HAP-1 (cell line): ENCODE data around the gene HMGN3.
"Not testable (repeated sequence)": the region's sequence is repeated elsewhere in the genome, so short reads cannot be mapped to it uniquely, and the experiment has no call there.

Experiments
- DNase-seq, 2 experiments: peaks; one replicate each; pipeline ENCODE4 v3.0.0-alpha.2; 2016 to 2020; ENCODE audit warnings: low spot score in 2 of 2
- H3K27me3 ChIP-seq: fragments of 250-450 bp; sonication (Bioruptor Pico); 2 replicates; pipeline ENCODE4 v1.5.1; 2020; ENCODE audit warnings: low read depth, mild to moderate bottlenecking, moderate library complexity
- H3K36me3 ChIP-seq: fragments of 250-450 bp; sonication (Bioruptor Pico); replicated peaks from 2 replicates; pipeline ENCODE4 v1.5.1; 2020; ENCODE audit warnings: mild to moderate bottlenecking
- H3K4me1 ChIP-seq: fragments of 250-450 bp; sonication (Bioruptor Pico); 2 replicates; pipeline ENCODE4 v1.5.1; 2020; ENCODE audit warnings: mild to moderate bottlenecking
- H3K4me3 ChIP-seq: fragments of 250-450 bp; sonication (Bioruptor Pico); 2 replicates; pipeline ENCODE4 v1.5.1; 2020; ENCODE audit warnings: mild to moderate bottlenecking, moderate library complexity
- H3K9me3 ChIP-seq: fragments of 250-450 bp; sonication (Bioruptor Pico); 2 replicates; pipeline ENCODE4 v1.5.1; 2020; ENCODE audit warnings: mild to moderate bottlenecking, moderate library complexity
- in situ Hi-C: fragments of 300-500 bp; cut with MboI; formaldehyde crosslinking; loops from 3 replicates; pipeline ENCODE4 v1.14.3; 2020; ENCODE audit warnings: low sequenced_read_pairs, inconsistent platforms, mixed read lengths

Gene HMGN3

DNA sequence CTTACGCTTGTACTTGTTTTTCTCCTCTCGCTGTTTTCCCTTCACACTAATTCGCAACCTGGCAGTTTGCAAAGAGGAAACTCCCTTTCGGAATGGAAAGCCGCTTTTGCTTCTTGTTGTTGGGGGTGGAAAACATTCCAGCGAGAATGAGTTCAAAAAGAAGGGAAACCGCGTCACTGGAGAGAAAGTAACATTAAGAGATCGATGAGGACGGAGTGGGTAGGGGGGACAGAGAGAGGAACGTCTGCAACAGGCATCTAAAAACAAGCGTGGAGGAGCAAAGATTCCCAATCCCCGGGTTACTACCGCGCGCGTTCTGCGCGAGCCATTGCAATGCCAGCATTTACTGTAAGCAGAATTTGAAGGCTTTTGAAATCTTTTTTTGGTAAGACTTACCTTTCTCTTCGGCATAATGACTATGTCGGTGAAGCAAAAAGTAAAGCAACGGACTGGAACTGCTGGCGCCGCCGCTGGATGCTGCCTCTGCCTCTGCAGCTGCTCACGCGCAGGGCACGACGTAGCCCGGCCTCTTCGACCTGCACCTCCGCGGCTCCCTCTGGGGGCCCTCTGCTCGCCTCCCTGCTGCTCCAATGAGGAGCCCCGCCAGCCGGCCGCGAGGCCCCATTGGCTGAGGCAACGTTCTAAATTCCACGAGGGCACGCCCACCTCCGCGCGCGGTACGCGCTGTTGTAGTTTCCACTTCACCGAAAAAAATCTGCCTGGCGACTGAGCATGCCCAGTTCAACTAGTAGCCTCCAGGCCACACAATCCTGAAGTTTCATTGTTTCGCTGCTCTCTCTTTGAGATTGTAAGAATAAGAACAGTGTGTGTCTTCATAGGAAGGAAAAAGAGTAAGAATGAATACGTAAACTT, at the start of gene HMGN3:
Gene HMGN3, minus strand, starts transcription at position 533 of the 873 bp plus-strand sequence.
- peaks cover 8% of the 10 kb centered on the region for H3K4me1 ChIP-seq
- DNase-seq = peak; percentile 89 to 96
- peak within 1 kb of the TSS; percentile 60 for H3K4me3 ChIP-seq
- H3K27me3 ChIP-seq = no peaks in the 10 kb centered on the region
- in situ Hi-C loops = no loop called here
- peaks cover 4% of the 10 kb centered on the region; the same call in 1 of the 2 replicates for H3K36me3 ChIP-seq
- H3K9me3 ChIP-seq = no peaks in the 10 kb centered on the region

DNA sequence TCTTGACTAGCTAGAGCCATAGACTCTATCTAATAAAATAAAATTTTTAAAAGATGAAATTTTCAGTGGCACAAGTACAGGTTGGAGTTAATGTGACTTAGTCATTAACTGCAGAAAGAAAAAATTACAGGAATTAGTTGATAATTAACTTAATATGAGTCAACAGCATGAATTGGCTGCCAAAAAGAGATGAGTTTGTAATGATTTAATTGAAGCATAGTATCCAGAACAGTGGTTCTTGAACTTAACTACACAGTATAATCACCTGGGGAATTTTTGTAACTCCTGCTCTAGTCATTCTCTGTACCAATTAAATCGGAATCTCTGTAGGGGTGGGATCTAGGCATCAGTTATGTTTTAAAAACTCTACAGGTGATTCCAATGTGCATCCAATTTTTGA, 46.3 kb upstream of the HMGN3 start:
- H3K4me3 ChIP-seq = no peak overlapping the region
- DNase-seq = no peak
- H3K4me1 ChIP-seq = no peaks in the 10 kb centered on the region
- in situ Hi-C loops = no loop called here
- no peaks in the 10 kb centered on the region for H3K36me3 ChIP-seq
- no peaks in the 10 kb centered on the region for H3K9me3 ChIP-seq
- H3K27me3 ChIP-seq = peaks cover 2% of the 10 kb centered on the region; the same call in 1 of the 2 replicates

DNA sequence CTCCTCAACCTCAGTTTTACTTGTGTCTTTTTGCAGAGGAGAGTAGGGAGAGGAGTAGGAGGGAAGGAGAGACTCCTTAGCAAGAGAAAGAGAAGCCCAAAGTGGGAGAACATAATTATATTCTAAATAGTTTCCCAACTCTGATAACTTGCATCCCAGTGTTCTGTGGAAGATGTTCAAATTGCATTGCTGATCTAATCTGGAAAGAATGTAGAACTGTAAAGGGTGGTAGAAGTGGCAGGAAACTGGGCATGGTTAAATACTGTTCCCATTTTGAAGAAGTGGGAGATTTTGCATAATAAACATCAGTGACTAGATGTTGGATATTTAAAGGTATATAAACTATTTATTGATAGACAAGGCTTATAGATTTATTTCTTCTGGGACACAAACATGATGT, 42.6 kb upstream of the HMGN3 start:
- no peak overlapping the region for H3K4me3 ChIP-seq
- in situ Hi-C loops = no loop called here
- no peaks in the 10 kb centered on the region for H3K36me3 ChIP-seq
- H3K9me3 ChIP-seq = no peaks in the 10 kb centered on the region
- no peak for DNase-seq
- peaks cover 2% of the 10 kb centered on the region for H3K27me3 ChIP-seq
- no peaks in the 10 kb centered on the region; the same call in 1 of the 2 replicates for H3K4me1 ChIP-seq

DNA sequence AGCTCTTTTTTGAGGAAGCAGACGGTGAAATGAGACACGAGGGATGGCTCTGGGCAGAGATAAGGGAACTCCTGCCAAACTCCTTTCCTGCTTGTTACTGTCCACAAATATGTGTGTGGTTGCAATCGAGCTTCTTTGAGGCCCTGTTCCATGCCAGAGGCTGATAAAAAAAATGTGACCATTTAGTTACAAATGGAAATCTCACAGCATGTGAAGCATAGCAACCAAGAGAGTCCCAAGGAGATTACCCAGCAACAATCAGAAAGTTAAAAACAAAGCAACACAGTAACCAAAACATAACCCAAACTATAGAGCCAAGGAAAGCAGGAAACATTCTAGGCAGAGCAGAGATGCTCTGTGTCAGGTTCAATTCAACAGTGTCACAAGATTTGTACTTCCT, 35.4 kb upstream of the HMGN3 start:
- Histone ChIP-seq H3K4me3 (no peak overlapping the region), H3K4me1 (no peaks in the 10 kb centered on the region), H3K36me3 (no peaks in the 10 kb centered on the region), H3K9me3 (no peaks in the 10 kb centered on the region), H3K27me3 (no peaks in the 10 kb centered on the region; the same call in 1 of the 2 replicates)
- no peak for DNase-seq
- in situ Hi-C loops = no loop called here

DNA sequence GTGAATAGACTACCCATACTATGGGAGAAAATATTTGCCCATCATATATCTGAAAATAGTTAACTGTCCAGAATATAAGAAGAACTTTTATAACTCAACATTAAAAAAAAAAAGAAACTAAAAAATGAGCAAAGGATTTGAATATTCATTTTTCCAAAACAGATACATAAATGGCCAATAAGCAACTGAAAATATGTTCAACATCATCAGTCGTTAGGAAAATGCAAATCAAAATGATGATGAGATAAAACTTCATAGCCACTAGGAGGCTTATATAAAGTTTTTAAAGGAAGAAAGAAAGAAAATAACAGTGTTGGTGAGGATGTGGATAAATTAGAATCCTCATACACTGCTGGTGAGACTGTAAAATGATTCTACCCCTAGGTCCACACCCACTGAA, 32.6 kb upstream of the HMGN3 start:
- Histone ChIP-seq H3K4me1 (no peaks in the 10 kb centered on the region), H3K9me3 (no peaks in the 10 kb centered on the region), H3K4me3 (no peak overlapping the region), H3K36me3 (no peaks in the 10 kb centered on the region), H3K27me3 (no peaks in the 10 kb centered on the region)
- no peak for DNase-seq
- in situ Hi-C loops = no loop called here

DNA sequence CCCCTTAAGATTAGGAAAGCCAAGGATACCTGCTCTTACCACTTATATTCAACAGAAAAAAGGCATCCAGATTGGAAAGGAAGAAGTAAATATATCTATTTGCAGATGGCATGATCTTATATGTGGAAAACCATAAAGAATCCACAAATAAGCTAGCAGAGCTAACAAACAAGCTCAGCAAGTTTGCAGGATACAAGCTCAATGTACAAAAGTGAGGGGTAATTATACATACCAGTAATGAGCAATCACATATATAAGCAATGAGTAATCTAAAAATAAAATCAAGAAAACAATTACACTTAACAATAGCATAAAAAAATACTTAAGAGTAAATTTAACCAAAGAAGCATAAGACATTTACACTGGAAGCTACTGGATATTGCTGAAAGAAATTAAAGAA, 31.6 kb upstream of the HMGN3 start:
- Histone ChIP-seq H3K27me3 (no peaks in the 10 kb centered on the region), H3K4me1 (no peaks in the 10 kb centered on the region), H3K36me3 (no peaks in the 10 kb centered on the region), H3K9me3 (no peaks in the 10 kb centered on the region), H3K4me3 (no peak overlapping the region)
- in situ Hi-C loops = no loop called here
- no peak for DNase-seq

DNA sequence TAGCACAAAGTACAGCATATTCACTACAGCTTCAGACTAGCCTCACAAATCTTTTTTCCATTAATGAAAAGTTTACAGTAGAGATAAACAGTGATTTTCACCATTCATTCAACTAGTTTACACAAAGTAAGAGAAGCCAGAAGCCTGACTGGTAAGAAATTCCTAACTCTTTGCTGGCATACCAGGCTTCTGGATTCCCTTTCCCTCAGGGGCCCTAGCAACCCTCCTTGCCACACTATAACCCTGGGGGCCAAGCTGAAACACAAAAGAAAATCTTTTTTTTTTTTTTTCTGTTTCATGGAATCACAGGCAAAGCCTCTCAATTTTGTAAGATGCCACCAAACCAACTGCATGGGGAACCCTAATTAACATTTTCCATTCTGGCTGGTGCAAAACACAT, 28.9 kb upstream of the HMGN3 start:
- Histone ChIP-seq H3K4me1 (no peaks in the 10 kb centered on the region), H3K4me3 (no peak overlapping the region), H3K27me3 (no peaks in the 10 kb centered on the region), H3K9me3 (no peaks in the 10 kb centered on the region), H3K36me3 (no peaks in the 10 kb centered on the region)
- DNase-seq = no peak
- in situ Hi-C loops = no loop called here

DNA sequence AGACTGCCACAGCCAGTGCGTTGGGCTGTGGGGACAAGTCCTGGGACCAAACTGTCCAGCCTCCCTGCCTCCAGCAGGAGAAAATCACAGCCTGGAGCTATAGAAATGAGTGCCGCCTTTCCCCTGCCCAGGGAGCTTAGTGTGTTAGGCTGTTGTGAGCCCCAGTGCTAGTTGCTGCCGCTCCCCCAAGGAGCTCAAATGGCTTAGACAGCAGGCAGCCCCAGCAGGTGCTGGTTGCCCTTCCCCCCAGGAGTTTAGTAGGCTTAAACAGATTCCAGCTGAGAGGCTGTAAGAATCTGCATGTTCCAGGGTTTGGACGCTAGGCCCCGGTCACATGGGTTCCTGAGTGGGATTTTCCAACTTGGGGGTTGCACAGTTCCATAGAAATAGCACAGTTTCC, 27.2 kb upstream of the HMGN3 start:
- no peak for DNase-seq
- H3K9me3 ChIP-seq = no peaks in the 10 kb centered on the region
- no peaks in the 10 kb centered on the region for H3K27me3 ChIP-seq
- H3K4me1 ChIP-seq = no peaks in the 10 kb centered on the region
- in situ Hi-C loops = no loop called here
- H3K36me3 ChIP-seq = no peaks in the 10 kb centered on the region
- H3K4me3 ChIP-seq = no peak overlapping the region

DNA sequence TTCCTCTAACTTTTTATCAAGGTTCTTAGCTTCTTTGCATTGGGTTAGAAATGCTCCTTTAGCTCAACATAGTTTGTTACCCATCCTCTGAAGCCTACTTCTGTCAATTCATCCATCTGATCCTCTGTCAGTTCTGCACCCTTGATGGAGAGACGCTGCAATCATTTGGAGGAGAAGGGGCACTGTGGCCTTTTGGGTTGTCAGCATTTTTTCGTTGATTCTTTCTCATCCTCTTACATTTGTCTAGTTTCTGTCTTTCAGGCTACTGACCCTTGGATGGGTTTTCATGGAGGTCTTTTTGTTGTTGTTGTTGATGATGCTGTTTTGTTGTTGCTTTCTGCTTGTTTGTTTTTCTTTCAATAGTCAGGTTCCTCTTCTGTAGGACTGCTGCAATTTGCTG, 26.3 kb upstream of the HMGN3 start:
- no peak for DNase-seq
- H3K4me1 ChIP-seq = no peaks in the 10 kb centered on the region
- no peaks in the 10 kb centered on the region for H3K9me3 ChIP-seq
- in situ Hi-C loops = no loop called here
- H3K4me3 ChIP-seq = no peak overlapping the region
- H3K27me3 ChIP-seq = no peaks in the 10 kb centered on the region
- no peaks in the 10 kb centered on the region for H3K36me3 ChIP-seq

DNA sequence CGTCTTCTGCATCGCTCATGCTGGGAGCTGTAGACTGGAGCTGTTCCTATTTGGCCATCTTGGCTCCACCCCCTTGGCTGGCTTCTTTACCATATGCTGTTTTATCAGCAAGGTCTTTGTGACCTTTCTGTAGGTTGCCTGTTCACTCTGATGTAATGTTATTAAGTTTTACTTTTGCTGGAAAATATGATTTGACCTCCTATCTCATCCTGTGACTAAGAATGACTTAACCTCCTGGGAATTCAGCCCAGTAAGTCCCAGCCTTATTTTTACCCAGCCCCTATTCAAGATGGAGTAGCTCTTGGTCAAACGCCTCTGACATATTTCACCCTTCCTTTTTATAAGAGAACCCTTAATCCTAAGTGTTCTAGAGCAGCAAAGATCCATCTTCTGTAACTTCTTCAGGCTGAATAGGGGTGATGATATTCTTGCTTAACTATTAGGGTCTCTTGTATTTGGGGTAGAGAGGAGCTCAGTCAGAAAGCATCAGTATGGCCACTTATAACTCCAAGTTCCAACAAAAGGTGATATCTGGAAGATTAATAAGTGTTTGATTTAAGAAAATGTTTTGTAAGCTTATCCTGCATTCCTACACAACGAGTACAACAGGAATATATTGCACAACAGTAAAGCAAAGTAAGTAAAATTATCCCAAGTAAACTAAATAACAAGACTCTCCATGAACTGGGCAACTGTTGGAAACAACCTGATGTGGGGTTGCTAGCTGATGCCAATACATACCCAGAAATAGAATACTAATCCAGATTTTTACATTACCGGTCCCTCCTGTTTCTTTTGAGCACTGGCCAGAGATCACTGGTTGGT, 23.1 kb upstream of the HMGN3 start:
- Histone ChIP-seq H3K36me3 (no peaks in the 10 kb centered on the region), H3K27me3 (no peaks in the 10 kb centered on the region), H3K9me3 (no peaks in the 10 kb centered on the region), H3K4me1 (no peaks in the 10 kb centered on the region), H3K4me3 (no peak overlapping the region)
- DNase-seq = no peak
- in situ Hi-C loops = no loop called here

DNA sequence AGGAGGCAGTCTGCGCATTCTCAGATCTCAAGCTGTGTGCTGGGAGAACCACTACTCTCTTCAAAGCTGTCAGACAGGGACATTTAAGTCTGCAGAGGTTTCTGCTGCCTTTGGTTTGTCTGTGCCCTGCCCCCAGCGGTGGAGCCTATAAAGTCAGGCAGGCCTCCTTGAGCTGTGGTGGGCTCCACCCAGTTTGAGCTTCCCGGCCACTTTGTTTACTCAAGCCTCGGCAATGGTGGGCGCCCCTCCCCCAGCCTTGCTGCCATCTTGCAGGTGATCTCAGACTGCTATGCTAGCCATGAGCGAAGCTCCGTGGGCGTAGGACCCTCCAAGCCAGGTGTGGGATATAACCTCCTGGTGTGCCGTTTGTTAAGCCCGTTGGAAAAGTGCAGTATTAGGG, 22.3 kb upstream of the HMGN3 start:
- H3K4me1 ChIP-seq, in situ Hi-C loops: not testable (repeated sequence)
- peak in 1 of 2 experiments; percentile 29 for DNase-seq

DNA sequence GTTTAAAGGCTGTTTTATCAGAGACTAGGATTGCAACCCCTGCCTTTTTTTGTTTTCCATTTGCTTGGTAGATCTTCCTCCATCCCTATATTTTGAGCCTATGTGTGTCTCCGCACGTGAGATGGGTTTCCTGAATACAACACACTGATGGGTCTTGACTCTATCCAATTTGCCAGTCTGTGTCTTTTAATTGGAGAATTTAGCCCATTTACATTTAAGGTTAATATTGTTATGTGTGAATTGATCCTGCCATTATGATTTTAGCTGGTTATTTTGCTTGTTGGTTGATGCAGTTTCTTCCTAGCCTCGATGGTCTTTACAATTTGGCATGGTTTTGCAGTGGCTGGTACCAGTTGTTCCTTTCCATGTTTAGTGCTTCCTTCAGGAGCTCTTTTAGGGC, 20.6 kb upstream of the HMGN3 start:
- H3K4me1 ChIP-seq, H3K36me3 ChIP-seq, H3K27me3 ChIP-seq, H3K9me3 ChIP-seq, H3K4me3 ChIP-seq, DNase-seq, in situ Hi-C loops: not testable (repeated sequence)

More for the DNA sequence above, 22.3 kb upstream of the HMGN3 start:
- not testable (repeated sequence) for H3K36me3 ChIP-seq, H3K4me3 ChIP-seq, H3K27me3 ChIP-seq, H3K9me3 ChIP-seq

DNA sequence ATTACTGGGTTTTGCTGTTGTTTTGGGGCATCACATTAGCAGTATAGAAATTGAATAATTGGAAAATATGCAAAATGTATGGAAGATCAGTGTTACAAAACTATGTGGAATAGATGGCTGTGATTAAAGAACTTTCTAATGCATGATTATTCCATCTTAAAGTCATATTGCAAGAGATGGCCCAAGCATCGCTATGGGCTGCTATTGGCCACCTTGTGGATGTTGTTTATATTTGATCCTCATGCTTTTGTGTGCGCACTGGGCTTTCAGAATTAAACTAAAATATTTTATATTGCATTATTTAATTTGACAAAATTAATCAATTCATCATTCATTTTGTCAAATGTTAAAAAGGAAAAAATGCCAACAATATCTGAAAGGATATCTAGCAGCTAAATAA, 16.1 kb upstream of the HMGN3 start:
- in situ Hi-C loops = no loop called here
- DNase-seq = no peak
- no peaks in the 10 kb centered on the region for H3K27me3 ChIP-seq
- no peaks in the 10 kb centered on the region for H3K4me1 ChIP-seq
- no peak overlapping the region for H3K4me3 ChIP-seq
- H3K36me3 ChIP-seq = no peaks in the 10 kb centered on the region
- no peaks in the 10 kb centered on the region for H3K9me3 ChIP-seq

DNA sequence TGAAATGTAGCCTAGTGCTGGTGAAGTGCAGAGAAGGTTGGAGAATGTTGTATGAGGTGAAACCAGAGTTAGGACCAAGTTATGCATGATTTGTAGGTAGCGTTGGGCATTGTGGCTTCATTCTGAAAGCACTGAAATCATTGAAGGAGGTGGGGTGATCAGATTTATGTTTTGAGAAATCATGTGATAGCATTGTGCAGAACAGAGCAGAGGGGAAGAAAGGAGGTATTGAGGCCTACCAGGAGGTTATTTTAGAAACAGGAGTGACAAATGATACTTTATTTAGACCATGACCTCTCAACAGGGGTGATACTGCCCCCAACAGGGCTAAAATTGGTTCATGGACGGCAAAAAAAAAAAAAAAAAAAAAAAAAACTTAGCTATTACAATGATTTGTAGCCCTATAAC, 15.6 kb upstream of the HMGN3 start:
- H3K4me3 ChIP-seq = no peak overlapping the region

More for the DNA sequence above, 15.6 kb upstream of the HMGN3 start:
- DNase-seq = peak in 1 of 2 experiments; percentile 21
- Histone ChIP-seq H3K27me3 (no peaks in the 10 kb centered on the region), H3K4me1 (no peaks in the 10 kb centered on the region), H3K9me3 (no peaks in the 10 kb centered on the region), H3K36me3 (no peaks in the 10 kb centered on the region)
- in situ Hi-C loops = no loop called here
